ENCODE measurements around the gene MAML3.

MAML3 gene

GRCh38 chr4:140151699-140152012 lies 2.3 kb downstream of the MAML3 start:
- Mint-ChIP-seq H3K36me3 (ENCODE audit: insufficient read depth) (peaks cover 20% of the 10 kb centered on the region), H3K4me1 (ENCODE audit: low read depth in 2 of 2) (peaks cover 13 to 20% of the 10 kb centered on the region in 2 donors), H3K27me3 (peaks cover 0 to 8% of the 10 kb centered on the region in 2 donors), H3K27ac (peak overlapping the region; percentile 22 to 60), H3K9me3 (no peaks in the 10 kb centered on the region), H3K4me3 (peak overlapping the region; percentile 89 to 95)
- peak in 1 of 3 experiments; percentile 42 for DNase-seq
- ATAC-seq (replicated peaks) = peak; percentile 34

GRCh38 chr4:140150886-140151698 lies 2.9 kb downstream of the MAML3 start:
- peak; percentile 47 for ATAC-seq (replicated peaks)
- Mint-ChIP-seq H3K9me3 (no peaks in the 10 kb centered on the region), H3K4me3 (peak overlapping the region; percentile 89 to 95), H3K4me1 (ENCODE audit: low read depth in 2 of 2) (peaks cover 10 to 20% of the 10 kb centered on the region in 2 donors), H3K27me3 (peaks cover 0 to 8% of the 10 kb centered on the region in 2 donors), H3K27ac (peak overlapping the region; percentile 72 to 85), H3K36me3 (ENCODE audit: insufficient read depth) (peaks cover 20% of the 10 kb centered on the region)
- DNase-seq = peak; percentile 45 to 54 (median 53)

- no peak for DNase-seq
- peak overlapping the region; percentile 72 to 85 for H3K27ac Mint-ChIP-seq
- peaks cover 10 to 20% of the 10 kb centered on the region in 2 donors for H3K4me1 Mint-ChIP-seq (ENCODE audit: low read depth in 2 of 2)
- ATAC-seq (replicated peaks) = no peak
- peak overlapping the region; percentile 89 to 95 for H3K4me3 Mint-ChIP-seq
- H3K36me3 Mint-ChIP-seq (ENCODE audit: insufficient read depth) = peaks cover 20% of the 10 kb centered on the region
- H3K9me3 Mint-ChIP-seq = no peaks in the 10 kb centered on the region
- H3K27me3 Mint-ChIP-seq = peaks cover 0 to 8% of the 10 kb centered on the region in 2 donors
Observed at GRCh38 chr4:140150636-140150885, 3.4 kb downstream of the MAML3 start.

GRCh38 chr4:140149846-140150635 lies 3.9 kb downstream of the MAML3 start:
- Mint-ChIP-seq H3K36me3 (ENCODE audit: insufficient read depth) (peaks cover 20% of the 10 kb centered on the region), H3K9me3 (no peaks in the 10 kb centered on the region), H3K4me1 (ENCODE audit: low read depth in 2 of 2) (peaks cover 10 to 20% of the 10 kb centered on the region in 2 donors), H3K27ac (peak overlapping the region; percentile 72 to 85), H3K27me3 (peaks cover 0 to 10% of the 10 kb centered on the region in 2 donors), H3K4me3 (peak overlapping the region; percentile 89 to 95)
- peak; percentile 33 to 45 (median 37) for DNase-seq
- ATAC-seq (replicated peaks) = peak; percentile 36

GRCh38 chr4:140144050-140144449 lies 9.9 kb downstream of the MAML3 start:
- H3K27me3 Mint-ChIP-seq = peaks cover 0 to 20% of the 10 kb centered on the region in 2 donors
- no peak for DNase-seq
- H3K9me3 Mint-ChIP-seq = no peaks in the 10 kb centered on the region
- ATAC-seq (replicated peaks) = no peak
- H3K4me1 Mint-ChIP-seq (ENCODE audit: low read depth in 2 of 2) = no peaks in the 10 kb centered on the region
- H3K36me3 Mint-ChIP-seq (ENCODE audit: insufficient read depth) = no peaks in the 10 kb centered on the region
- H3K27ac Mint-ChIP-seq = no peak overlapping the region
- no peak overlapping the region for H3K4me3 Mint-ChIP-seq

- H3K9me3 Mint-ChIP-seq = no peaks in the 10 kb centered on the region
- H3K4me3 Mint-ChIP-seq = no peak overlapping the region
- H3K27ac Mint-ChIP-seq = no peak overlapping the region
- H3K36me3 Mint-ChIP-seq (ENCODE audit: insufficient read depth) = no peaks in the 10 kb centered on the region
- H3K4me1 Mint-ChIP-seq (ENCODE audit: low read depth in 2 of 2) = no peaks in the 10 kb centered on the region
- DNase-seq (no peak), ATAC-seq (replicated peaks) (no peak)
- peaks cover 14 to 28% of the 10 kb centered on the region in 2 donors for H3K27me3 Mint-ChIP-seq
Observed at GRCh38 chr4:140141210-140141835, 12.7 kb downstream of the MAML3 start.

- H3K27ac Mint-ChIP-seq = no peak overlapping the region
- ATAC-seq (replicated peaks) (no peak), DNase-seq (no peak)
- H3K4me3 Mint-ChIP-seq = no peak overlapping the region
- no peaks in the 10 kb centered on the region for H3K9me3 Mint-ChIP-seq
- H3K27me3 Mint-ChIP-seq = peaks cover 14 to 28% of the 10 kb centered on the region in 2 donors
- H3K4me1 Mint-ChIP-seq (ENCODE audit: low read depth in 2 of 2) = no peaks in the 10 kb centered on the region
- H3K36me3 Mint-ChIP-seq (ENCODE audit: insufficient read depth) = no peaks in the 10 kb centered on the region
Observed at GRCh38 chr4:140140566-140140965, 13.4 kb downstream of the MAML3 start.

- no peaks in the 10 kb centered on the region for H3K4me1 Mint-ChIP-seq (ENCODE audit: low read depth in 2 of 2)
- H3K4me3 Mint-ChIP-seq = no peak overlapping the region
- H3K36me3 Mint-ChIP-seq (ENCODE audit: insufficient read depth) = no peaks in the 10 kb centered on the region
- H3K27ac Mint-ChIP-seq = no peak overlapping the region
- peaks cover 14 to 28% of the 10 kb centered on the region in 2 donors for H3K27me3 Mint-ChIP-seq
- no peak for DNase-seq
- no peak for ATAC-seq (replicated peaks)
- H3K9me3 Mint-ChIP-seq = no peaks in the 10 kb centered on the region
Observed at GRCh38 chr4:140138428-140138827, 15.6 kb downstream of the MAML3 start.

- Mint-ChIP-seq H3K4me3 (no peak overlapping the region), H3K9me3 (no peaks in the 10 kb centered on the region), H3K27me3 (peaks cover 14 to 28% of the 10 kb centered on the region in 2 donors), H3K36me3 (ENCODE audit: insufficient read depth) (no peaks in the 10 kb centered on the region), H3K27ac (no peak overlapping the region), H3K4me1 (ENCODE audit: low read depth in 2 of 2) (no peaks in the 10 kb centered on the region)
- no peak for ATAC-seq (replicated peaks)
- no peak for DNase-seq
Observed at GRCh38 chr4:140137671-140138070, 16.3 kb downstream of the MAML3 start.

- H3K27me3 Mint-ChIP-seq = peaks cover 22 to 34% of the 10 kb centered on the region in 2 donors
- DNase-seq = no peak
Observed at GRCh38 chr4:140136509-140136908, 17.5 kb downstream of the MAML3 start.

GRCh38 chr4:140135529-140136088 lies 18.4 kb downstream of the MAML3 start:
- no peak overlapping the region for H3K27ac Mint-ChIP-seq
- no peaks in the 10 kb centered on the region for H3K4me1 Mint-ChIP-seq (ENCODE audit: low read depth in 2 of 2)
- no peaks in the 10 kb centered on the region for H3K9me3 Mint-ChIP-seq
- no peaks in the 10 kb centered on the region for H3K36me3 Mint-ChIP-seq (ENCODE audit: insufficient read depth)
- H3K4me3 Mint-ChIP-seq = no peak overlapping the region
- no peak for ATAC-seq (replicated peaks)
- H3K27me3 Mint-ChIP-seq = peaks cover 22 to 34% of the 10 kb centered on the region in 2 donors
- no peak for DNase-seq

More at GRCh38 chr4:140136509-140136908, 17.5 kb downstream of the MAML3 start:
- H3K9me3 Mint-ChIP-seq = no peaks in the 10 kb centered on the region
- no peak overlapping the region for H3K27ac Mint-ChIP-seq
- no peak for ATAC-seq (replicated peaks)
- H3K4me1 Mint-ChIP-seq (ENCODE audit: low read depth in 2 of 2) = no peaks in the 10 kb centered on the region
- no peaks in the 10 kb centered on the region for H3K36me3 Mint-ChIP-seq (ENCODE audit: insufficient read depth)
- no peak overlapping the region for H3K4me3 Mint-ChIP-seq

- no peak for DNase-seq
- Mint-ChIP-seq H3K9me3 (no peaks in the 10 kb centered on the region), H3K27me3 (peaks cover 22 to 34% of the 10 kb centered on the region in 2 donors), H3K27ac (no peak overlapping the region), H3K4me3 (no peak overlapping the region), H3K36me3 (ENCODE audit: insufficient read depth) (no peaks in the 10 kb centered on the region), H3K4me1 (ENCODE audit: low read depth in 2 of 2) (no peaks in the 10 kb centered on the region)
- ATAC-seq (replicated peaks) = no peak
Observed at GRCh38 chr4:140134746-140135425, 19.1 kb downstream of the MAML3 start.

- Mint-ChIP-seq H3K36me3 (ENCODE audit: insufficient read depth) (no peaks in the 10 kb centered on the region), H3K27me3 (peaks cover 21 to 26% of the 10 kb centered on the region in 2 donors), H3K9me3 (no peaks in the 10 kb centered on the region), H3K4me3 (no peak overlapping the region), H3K27ac (no peak overlapping the region), H3K4me1 (ENCODE audit: low read depth in 2 of 2) (no peaks in the 10 kb centered on the region)
- DNase-seq = no peak
- no peak for ATAC-seq (replicated peaks)
Observed at GRCh38 chr4:140133576-140133975, 20.4 kb downstream of the MAML3 start.
